Hepatocyte (in vitro differentiated cells): ENCODE results near the gene CLEC16A. TPM values are rescaled to one million over a fixed set of nuclear protein-coding genes. Genes with fewer than 3 reads are reported as not detected.

Source experiments
- DNase-seq: peaks from one replicate; pipeline ENCODE4 v3.0.0-alpha.2; 2016; ENCODE audit warnings: low spot score
- H2AFZ ChIP-seq: fragments of 200-600 bp; sonication (generic); 2 replicates; pipeline ENCODE4 v1.6.0; 2016; ENCODE audit warnings: antibody characterized with exemption, mild to moderate bottlenecking
- H3K27ac ChIP-seq: fragments of 200-600 bp; sonication (generic); 2 replicates; pipeline ENCODE4 v1.5.1; 2016; ENCODE audit warnings: mild to moderate bottlenecking
- H3K27me3 ChIP-seq: fragments of 200-600 bp; sonication (generic); 2 replicates; pipeline ENCODE4 v1.6.1; 2016
- H3K36me3 ChIP-seq: fragments of 200-600 bp; sonication (generic); replicated peaks from 2 replicates; pipeline ENCODE4 v1.5.1; 2016; ENCODE audit warnings: low read depth; ENCODE audit not compliant: insufficient read depth
- H3K4me1 ChIP-seq: fragments of 200-600 bp; sonication (generic); 2 replicates; pipeline ENCODE4 v1.5.1; 2016; ENCODE audit warnings: mild to moderate bottlenecking, moderate library complexity; ENCODE audit not compliant: insufficient read depth
- H3K4me2 ChIP-seq: fragments of 200-600 bp; sonication (generic); 2 replicates; pipeline ENCODE4 v1.6.0; 2016
- H3K4me3 ChIP-seq: fragments of 200-600 bp; sonication (generic); 2 replicates; pipeline ENCODE4 v1.5.1; 2016; ENCODE audit warnings: mild to moderate bottlenecking
- H3K79me2 ChIP-seq: fragments of 200-600 bp; sonication (generic); 2 replicates; pipeline ENCODE4 v1.6.0; 2017; ENCODE audit warnings: mild to moderate bottlenecking
- H3K9me2 ChIP-seq: fragments of 200-600 bp; sonication (generic); replicated peaks from 2 replicates; pipeline ENCODE4 v1.6.0; 2017; ENCODE audit warnings: mild to moderate bottlenecking; ENCODE audit not compliant: insufficient read depth
- H3K9me3 ChIP-seq: fragments of 200-600 bp; sonication (generic); 2 replicates; pipeline ENCODE4 v1.5.1; 2016; ENCODE audit warnings: low read depth, mild to moderate bottlenecking
- H4K20me1 ChIP-seq: fragments of 200-600 bp; sonication (generic); 2 replicates; pipeline ENCODE4 v1.6.0; 2016; ENCODE audit warnings: mild to moderate bottlenecking; ENCODE audit not compliant: insufficient read depth, poor library complexity, severe bottlenecking
- CTCF ChIP-seq: fragments of 200-600 bp; sonication (generic); IDR thresholded peaks from 2 replicates; pipeline ENCODE4 v1.5.1; 2016; ENCODE audit warnings: antibody characterized with exemption, mild to moderate bottlenecking; ENCODE audit not compliant: poor library complexity
- EZH2 ChIP-seq: fragments of 200-600 bp; sonication (generic); IDR thresholded peaks from 2 replicates; pipeline ENCODE4 v1.6.1; 2016; ENCODE audit warnings: antibody characterized with exemption, mild to moderate bottlenecking, borderline replicate concordance
- EZH2phosphoT487 ChIP-seq: fragments of 200-600 bp; sonication (generic); IDR thresholded peaks from one replicate; pipeline ENCODE4 v1.6.1; 2018; ENCODE audit warnings: antibody characterized with exemption, mild to moderate bottlenecking, low read depth, moderate library complexity; ENCODE audit not compliant: unreplicated experiment, severe bottlenecking
- WGBS: methylation state at CpG from one replicate; pipeline ENCODE4 v1.1.6; 2016; ENCODE audit warnings: low lambda C conversion rate; ENCODE audit errors: missing lambda C conversion rate; 5-methylcytosine and 5-hydroxymethylcytosine counted together
- polyA plus RNA-seq: library from polyadenylated mRNA; unstranded; fragments of >200 nt; fragmentation: Nextera tagmentation; extraction: Ambion mirVana; gene quantifications from 2 replicates; pipeline ENCODE4 v1.2.1, GENCODE V29; 2016
- total RNA-seq: library from RNA; depleted of rRNA; stranded (reverse); fragments of >200 nt; gene quantifications from 2 replicates; pipeline ENCODE4 v1.2.3, GENCODE V29; 2014

CLEC16A gene
- total and polyA plus RNA-seq, 2 experiments from 2014 or later, result 22.3 to 22.6 TPM

GRCh38 chr16:11098601-11099390 is 154.4 kb downstream of the CLEC16A start:
- H3K27me3 ChIP-seq, result no peaks in the 10 kb centered on the region
- no peak overlapping the region for H3K4me2 ChIP-seq
- no peak overlapping the region for H2AFZ ChIP-seq
- H3K36me3 ChIP-seq, result no peaks in the 10 kb centered on the region
- H4K20me1 ChIP-seq, result no peaks in the 10 kb centered on the region
- H3K9me3 ChIP-seq, result no peaks in the 10 kb centered on the region
- no peak overlapping the region for H3K4me3 ChIP-seq
- H3K4me1 ChIP-seq, result peaks cover 52% of the 10 kb centered on the region
- no peak for TF ChIP-seq EZH2
- no peak for TF ChIP-seq CTCF
- TF ChIP-seq EZH2phosphoT487, result no peak
- H3K9me2 ChIP-seq, result no peaks in the 10 kb centered on the region
- H3K27ac ChIP-seq, result no peak overlapping the region
- no peaks in the 10 kb centered on the region for H3K79me2 ChIP-seq
- no peak for DNase-seq
- whole genome bisulfite sequencing, result 89% methylated on average over 17 of the region's 17 CpGs

GRCh38 chr16:11099672-11100205 is 155.4 kb downstream of the CLEC16A start:
- WGBS, result 88% methylated on average over 7 of the region's 7 CpGs
- Histone ChIP-seq H3K27me3 (no peaks in the 10 kb centered on the region), H3K9me2 (no peaks in the 10 kb centered on the region), H3K4me3 (no peak overlapping the region), H3K36me3 (no peaks in the 10 kb centered on the region), H4K20me1 (no peaks in the 10 kb centered on the region), H3K4me1 (peaks cover 48% of the 10 kb centered on the region), H3K79me2 (no peaks in the 10 kb centered on the region), H3K27ac (peak overlapping the region; percentile 78), H3K9me3 (no peaks in the 10 kb centered on the region), H2AFZ (no peak overlapping the region), H3K4me2 (no peak overlapping the region)
- TF ChIP-seq EZH2phosphoT487 (no peak), EZH2 (no peak), CTCF (no peak)
- no peak for DNase-seq

- peaks cover 44% of the 10 kb centered on the region for H3K4me1 ChIP-seq
- 53% methylated on average over 6 of the region's 6 CpGs for WGBS
- no peak overlapping the region for H3K4me2 ChIP-seq
Measured at GRCh38 chr16:11100239-11100750, 155.9 kb downstream of the CLEC16A start.

More at GRCh38 chr16:11100239-11100750, 155.9 kb downstream of the CLEC16A start:
- peak; percentile 55 for DNase-seq
- Histone ChIP-seq H3K79me2 (no peaks in the 10 kb centered on the region), H3K4me3 (no peak overlapping the region), H3K27me3 (no peaks in the 10 kb centered on the region), H3K9me2 (no peaks in the 10 kb centered on the region), H2AFZ (no peak overlapping the region), H4K20me1 (no peaks in the 10 kb centered on the region), H3K27ac (peak overlapping the region; percentile 78), H3K36me3 (no peaks in the 10 kb centered on the region), H3K9me3 (no peaks in the 10 kb centered on the region)
- TF ChIP-seq EZH2 (no peak), CTCF (no peak), EZH2phosphoT487 (no peak)
